ENCODE measurements around the gene TBKBP1.

TBKBP1 gene

DNA sequence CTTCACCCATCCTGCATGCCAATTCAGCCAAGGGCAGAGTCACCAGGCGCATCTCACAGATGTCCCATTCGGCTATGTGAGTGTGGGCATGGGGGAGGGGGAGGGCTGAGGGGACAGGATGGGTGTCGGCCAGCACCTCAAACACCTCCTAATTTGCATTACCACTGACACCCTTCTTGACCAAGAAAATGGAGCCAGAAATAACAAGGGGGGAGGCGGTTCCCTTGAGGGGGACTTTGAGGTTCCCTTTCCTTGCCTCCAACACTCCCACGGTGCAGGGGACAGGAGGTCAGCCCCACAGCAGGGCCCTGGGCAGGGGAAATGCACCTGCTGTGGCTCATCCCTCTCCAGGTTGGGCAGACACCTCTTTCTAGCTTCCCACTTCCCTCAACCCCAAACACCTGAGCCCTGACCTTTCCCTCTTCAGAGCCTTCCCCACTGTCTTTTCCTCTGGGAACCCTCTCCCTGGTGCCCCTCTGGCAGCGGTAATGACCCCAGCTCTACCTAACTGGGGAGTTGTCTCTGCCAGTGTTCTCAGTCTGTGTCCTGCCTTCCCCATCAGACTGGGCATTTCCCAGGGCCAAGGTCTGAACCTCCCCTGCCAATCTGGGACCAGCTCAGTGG lies 20.9 kb downstream of the TBKBP1 start:
- H3K4me3 ChIP-seq (replicated peaks in 1 of 2; ENCODE audit: low read depth in 2 of 2, low read length in 2 of 2) = no peak overlapping the region
- TF ChIP-seq, protein P1, sequence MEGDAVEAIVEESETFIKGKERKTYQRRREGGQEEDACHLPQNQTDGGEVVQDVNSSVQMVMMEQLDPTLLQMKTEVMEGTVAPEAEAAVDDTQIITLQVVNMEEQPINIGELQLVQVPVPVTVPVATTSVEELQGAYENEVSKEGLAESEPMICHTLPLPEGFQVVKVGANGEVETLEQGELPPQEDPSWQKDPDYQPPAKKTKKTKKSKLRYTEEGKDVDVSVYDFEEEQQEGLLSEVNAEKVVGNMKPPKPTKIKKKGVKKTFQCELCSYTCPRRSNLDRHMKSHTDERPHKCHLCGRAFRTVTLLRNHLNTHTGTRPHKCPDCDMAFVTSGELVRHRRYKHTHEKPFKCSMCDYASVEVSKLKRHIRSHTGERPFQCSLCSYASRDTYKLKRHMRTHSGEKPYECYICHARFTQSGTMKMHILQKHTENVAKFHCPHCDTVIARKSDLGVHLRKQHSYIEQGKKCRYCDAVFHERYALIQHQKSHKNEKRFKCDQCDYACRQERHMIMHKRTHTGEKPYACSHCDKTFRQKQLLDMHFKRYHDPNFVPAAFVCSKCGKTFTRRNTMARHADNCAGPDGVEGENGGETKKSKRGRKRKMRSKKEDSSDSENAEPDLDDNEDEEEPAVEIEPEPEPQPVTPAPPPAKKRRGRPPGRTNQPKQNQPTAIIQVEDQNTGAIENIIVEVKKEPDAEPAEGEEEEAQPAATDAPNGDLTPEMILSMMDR (IDR thresholded peaks at IDR 0.05; ENCODE audit: low read depth, low read length) = no peak
- no peak for DNase-seq (ENCODE audit: low read depth in 2 of 2)

DNA sequence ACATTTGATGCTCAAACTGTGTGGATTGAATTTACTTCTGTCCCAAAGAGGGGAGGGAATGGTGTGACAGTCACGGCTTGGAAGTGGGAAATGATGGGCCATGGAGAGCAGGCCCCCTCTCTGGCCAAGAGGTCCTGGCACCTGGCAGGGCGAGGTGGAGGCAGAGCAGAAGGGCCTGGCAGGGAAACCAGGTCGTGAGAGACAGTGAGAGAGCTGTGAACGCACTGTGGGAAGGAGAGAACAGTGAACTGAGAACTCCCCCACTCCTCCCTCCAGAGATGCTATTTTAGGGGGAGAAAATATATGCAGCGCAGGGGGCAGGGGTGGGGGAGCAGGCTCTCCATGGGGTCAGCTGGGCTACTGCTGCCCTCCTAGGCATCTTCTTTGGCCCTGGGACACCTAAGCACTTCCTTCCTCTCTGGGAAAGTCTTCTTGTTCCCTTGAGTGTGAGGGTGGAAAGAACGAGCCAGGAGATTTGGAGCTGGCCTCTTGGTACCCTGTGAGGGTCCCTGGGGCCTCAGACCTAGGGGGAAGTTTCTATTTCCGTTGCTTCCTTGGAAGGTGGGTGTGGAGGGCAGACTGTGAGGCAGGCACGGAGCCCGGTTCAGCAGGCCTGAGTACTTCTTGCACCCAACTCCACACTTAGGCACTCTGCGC lies 21.8 kb downstream of the TBKBP1 start:
- H3K4me3 ChIP-seq (replicated peaks in 1 of 2; ENCODE audit: low read depth in 2 of 2, low read length in 2 of 2) = no peak overlapping the region
- DNase-seq (ENCODE audit: low read depth in 2 of 2) = no peak
- TF ChIP-seq, protein P1 (IDR thresholded peaks at IDR 0.05; ENCODE audit: low read depth, low read length) = no peak

DNA sequence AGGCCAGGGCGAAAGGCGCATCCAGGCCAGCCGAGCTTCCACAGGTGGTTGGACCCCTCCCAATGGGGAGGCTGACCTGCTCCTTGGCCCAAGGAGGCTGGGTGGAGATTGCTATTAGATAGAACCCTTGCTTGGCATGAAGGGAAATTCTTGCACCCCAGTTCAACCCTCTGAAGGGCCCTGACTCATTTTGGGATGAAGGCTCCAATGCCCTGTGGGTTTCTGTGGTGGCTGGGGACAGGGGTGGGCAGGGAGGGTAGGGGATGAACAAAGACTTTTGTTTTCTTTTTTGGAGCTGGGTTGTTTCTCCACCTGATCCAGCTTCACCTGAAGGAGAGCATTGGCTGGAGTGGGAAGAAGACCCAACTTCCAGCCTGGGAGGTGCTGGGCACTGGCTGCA lies 22.4 kb downstream of the TBKBP1 start:
- TF ChIP-seq, protein P1 (IDR thresholded peaks at IDR 0.05; ENCODE audit: low read depth, low read length) = no peak
- no peak for DNase-seq (ENCODE audit: low read depth in 2 of 2)
- no peak overlapping the region for H3K4me3 ChIP-seq (replicated peaks in 1 of 2; ENCODE audit: low read depth in 2 of 2, low read length in 2 of 2)

DNA sequence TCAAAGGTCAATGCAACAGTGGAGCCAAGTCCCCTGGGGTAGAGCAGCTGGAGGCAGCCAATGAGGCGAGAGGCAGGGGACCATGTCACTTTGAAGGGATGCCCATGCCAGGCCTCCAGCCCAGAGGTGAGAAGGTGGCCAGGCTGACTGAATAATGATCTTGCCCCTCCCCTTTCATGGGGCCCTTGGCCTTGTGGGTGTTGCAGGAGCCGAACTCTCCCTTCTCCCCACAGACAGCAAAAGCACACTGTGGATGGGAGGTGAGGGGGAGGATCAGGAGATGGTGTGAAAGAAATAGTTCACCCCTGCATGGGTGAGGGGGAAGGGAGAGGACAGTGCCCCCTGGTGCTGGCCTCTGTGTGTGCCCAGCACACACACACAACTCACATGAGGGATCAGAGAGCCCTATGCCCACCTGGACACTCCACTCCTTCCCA lies 23.3 kb downstream of the TBKBP1 start:
- no peak overlapping the region for H3K4me3 ChIP-seq (replicated peaks in 1 of 2; ENCODE audit: low read depth in 2 of 2, low read length in 2 of 2)
- TF ChIP-seq, protein P1 (IDR thresholded peaks at IDR 0.05; ENCODE audit: low read depth, low read length) = peak; percentile 47
- no peak for DNase-seq (ENCODE audit: low read depth in 2 of 2)

DNA sequence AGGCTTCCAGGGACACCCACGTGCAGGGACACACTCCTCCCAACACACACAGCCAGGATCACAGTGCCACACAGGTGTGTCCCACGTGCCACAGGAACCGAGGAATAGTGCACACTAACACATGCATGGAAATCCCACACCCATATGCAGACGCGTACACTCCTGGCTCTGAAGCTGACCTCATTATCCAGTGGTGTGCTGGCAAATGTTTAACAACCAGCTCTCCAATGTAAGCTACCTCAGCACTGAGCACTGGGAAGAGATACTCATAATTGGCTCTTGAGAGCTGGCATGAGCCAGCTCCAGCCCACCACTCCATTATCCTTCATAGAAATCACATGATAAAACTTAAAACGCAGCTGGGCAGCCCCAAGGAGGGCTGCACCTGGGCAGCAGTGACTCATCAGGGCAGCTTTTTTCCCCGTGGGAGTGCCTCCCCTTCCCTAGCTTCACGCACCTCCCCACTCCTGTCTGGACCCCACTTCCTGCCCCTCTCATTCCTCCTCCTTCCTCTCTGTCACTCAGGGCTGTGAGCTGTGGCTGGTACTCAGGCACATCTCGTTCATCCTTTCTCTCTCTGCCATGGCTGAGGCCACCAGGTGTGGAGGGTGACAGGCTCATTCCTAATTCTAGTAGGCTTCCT lies 24.1 kb downstream of the TBKBP1 start:
- DNase-seq (ENCODE audit: low read depth in 2 of 2) = no peak
- TF ChIP-seq, protein P1 (IDR thresholded peaks at IDR 0.05; ENCODE audit: low read depth, low read length) = no peak
- no peak overlapping the region for H3K4me3 ChIP-seq (replicated peaks in 1 of 2; ENCODE audit: low read depth in 2 of 2, low read length in 2 of 2)

DNA sequence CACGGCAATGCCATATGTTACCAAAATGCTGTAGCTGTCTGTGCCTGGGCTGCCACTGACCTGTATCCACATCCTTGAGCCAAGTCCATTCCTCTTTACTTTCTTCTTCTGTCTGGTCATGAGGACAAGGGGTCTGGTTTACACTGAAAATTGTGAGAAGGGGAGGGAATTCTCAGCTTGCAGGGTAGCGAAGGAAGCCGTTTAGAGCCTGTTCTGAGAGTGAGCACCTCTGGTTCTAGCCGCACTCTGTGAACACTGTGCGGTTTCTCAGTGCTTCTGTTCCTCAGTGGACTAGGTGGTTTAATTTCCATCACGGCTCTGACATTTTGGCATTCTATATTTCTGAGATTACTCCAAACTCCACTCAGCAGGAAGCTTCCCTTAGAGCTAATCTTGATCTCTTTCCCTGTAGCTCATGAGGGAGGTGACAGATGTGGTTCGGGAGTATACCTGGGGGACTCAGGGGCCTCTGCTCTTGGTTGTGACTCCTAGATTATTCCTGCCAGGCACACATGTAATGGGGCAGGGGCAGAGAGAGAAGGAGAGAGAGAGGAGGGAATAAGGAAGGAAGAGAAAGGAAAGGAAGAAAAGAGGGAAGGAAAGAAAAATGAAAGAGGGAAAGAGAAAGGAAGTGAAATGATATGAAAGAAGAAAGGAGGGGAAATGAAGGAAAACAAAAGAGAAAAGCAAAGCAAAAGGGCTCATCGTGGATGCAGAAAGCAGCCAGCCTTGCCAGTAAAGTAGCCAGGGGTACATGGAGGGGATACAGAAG lies 24.9 kb downstream of the TBKBP1 start:
- TF ChIP-seq, protein P1 (IDR thresholded peaks at IDR 0.05; ENCODE audit: low read depth, low read length) = no peak
- no peak overlapping the region for H3K4me3 ChIP-seq (replicated peaks in 1 of 2; ENCODE audit: low read depth in 2 of 2, low read length in 2 of 2)
- DNase-seq (ENCODE audit: low read depth in 2 of 2) = no peak
